ENCODE measurements around the gene MRTFA. TPM values are rescaled to one million over a fixed set of nuclear protein-coding genes. Genes with fewer than 3 reads are reported as not detected.

The MRTFA gene
- total RNA-seq, 1 donor, result 34.0 TPM

DNA sequence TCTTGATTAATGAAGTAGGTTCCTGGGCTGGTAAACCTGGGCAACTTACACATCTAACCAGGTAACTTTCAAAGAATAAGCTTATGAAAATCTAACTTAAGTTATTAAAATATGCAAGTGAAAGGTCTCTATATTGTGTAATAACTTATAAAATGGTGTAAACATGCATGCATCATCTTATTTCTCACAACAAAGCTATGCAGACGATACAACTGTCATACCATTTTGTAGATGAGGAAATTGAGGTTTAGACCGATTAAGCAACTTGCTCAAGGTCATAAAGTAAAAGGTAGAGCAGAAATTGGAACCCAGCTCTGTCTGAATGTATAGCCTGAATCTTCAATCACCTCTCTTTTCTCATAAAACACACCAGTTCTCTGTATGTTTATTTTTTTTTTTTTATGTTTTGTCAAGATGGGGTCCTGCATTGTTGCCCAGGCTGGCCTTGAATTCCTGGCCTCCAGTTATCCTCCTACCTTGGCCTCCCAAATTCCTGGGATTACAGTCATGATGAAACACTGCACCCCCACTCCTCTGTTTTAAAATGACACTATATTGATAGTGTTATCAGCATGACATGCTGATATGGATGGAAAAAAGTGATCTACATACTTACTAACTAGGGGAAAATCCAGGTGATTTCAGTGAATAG lies 156.5 kb downstream of the MRTFA start:
- Histone ChIP-seq H3K4me2 (ENCODE audit: insufficient read depth, low read length) (no peak overlapping the region), H3K79me2 (ENCODE audit: insufficient read depth, low read length) (peaks cover 44% of the 10 kb centered on the region)
- DNase-seq (ENCODE audit: insufficient read length, low spot score, missing footprints), result no peak

DNA sequence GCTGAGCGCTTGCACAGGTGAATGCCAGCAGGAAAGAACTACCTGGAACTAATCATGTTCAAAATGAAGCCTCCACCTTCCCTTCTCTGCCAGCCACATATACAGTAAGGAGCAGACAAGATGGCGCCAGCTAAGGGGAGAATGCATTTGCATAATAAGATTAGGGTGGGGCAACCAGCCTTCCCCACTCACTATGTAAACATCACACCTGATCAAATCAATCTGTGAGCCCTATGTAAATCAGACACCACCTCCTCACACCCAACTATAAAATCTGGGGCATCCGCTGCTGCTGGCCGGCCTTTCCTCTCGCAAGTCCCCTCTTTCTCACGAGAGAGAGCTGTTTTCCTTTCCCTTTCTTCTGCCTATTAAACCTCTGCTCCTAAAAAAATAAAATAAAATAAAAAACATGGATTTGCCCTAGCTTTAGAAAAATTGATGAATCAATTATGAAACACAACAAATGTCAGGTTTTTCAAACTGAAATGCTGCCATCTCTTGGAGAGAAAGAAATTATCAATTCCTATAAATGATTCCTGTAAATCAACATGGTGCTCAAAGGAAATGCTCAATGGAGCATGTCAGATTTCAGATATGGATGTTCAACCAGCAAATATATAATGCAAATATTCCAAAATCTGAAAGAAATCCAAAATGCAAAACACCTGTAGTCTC lies 157.3 kb downstream of the MRTFA start:
- Histone ChIP-seq H3K27me3 (ENCODE audit: insufficient read depth, low read length) (no peaks in the 10 kb centered on the region), H3K9me3 (ENCODE audit: low read depth, low read length) (no peaks in the 10 kb centered on the region), H3K36me3 (ENCODE audit: insufficient read depth, low read length) (no peaks in the 10 kb centered on the region), H2AFZ (ENCODE audit: low read length) (no peak overlapping the region), H4K20me1 (ENCODE audit: insufficient read depth, low read length) (peaks cover 22% of the 10 kb centered on the region), H3K4me3 (ENCODE audit: insufficient read depth, low read length) (no peak overlapping the region), H3K4me1 (ENCODE audit: insufficient read depth, low read length) (no peaks in the 10 kb centered on the region), H3K79me2 (ENCODE audit: insufficient read depth, low read length) (peaks cover 52% of the 10 kb centered on the region), H3K27ac (ENCODE audit: low read depth, low read length) (no peak overlapping the region), H3K4me2 (ENCODE audit: insufficient read depth, low read length) (no peak overlapping the region)
- TF ChIP-seq, protein P1, sequence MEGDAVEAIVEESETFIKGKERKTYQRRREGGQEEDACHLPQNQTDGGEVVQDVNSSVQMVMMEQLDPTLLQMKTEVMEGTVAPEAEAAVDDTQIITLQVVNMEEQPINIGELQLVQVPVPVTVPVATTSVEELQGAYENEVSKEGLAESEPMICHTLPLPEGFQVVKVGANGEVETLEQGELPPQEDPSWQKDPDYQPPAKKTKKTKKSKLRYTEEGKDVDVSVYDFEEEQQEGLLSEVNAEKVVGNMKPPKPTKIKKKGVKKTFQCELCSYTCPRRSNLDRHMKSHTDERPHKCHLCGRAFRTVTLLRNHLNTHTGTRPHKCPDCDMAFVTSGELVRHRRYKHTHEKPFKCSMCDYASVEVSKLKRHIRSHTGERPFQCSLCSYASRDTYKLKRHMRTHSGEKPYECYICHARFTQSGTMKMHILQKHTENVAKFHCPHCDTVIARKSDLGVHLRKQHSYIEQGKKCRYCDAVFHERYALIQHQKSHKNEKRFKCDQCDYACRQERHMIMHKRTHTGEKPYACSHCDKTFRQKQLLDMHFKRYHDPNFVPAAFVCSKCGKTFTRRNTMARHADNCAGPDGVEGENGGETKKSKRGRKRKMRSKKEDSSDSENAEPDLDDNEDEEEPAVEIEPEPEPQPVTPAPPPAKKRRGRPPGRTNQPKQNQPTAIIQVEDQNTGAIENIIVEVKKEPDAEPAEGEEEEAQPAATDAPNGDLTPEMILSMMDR (IDR thresholded peaks at IDR 0.05; ENCODE audit: extremely low read depth, low read depth, low read length), result peak; percentile 17
- peak; percentile 62 for DNase-seq (ENCODE audit: insufficient read length, low spot score, missing footprints)

More for the DNA sequence above, 156.5 kb downstream of the MRTFA start:
- H3K27ac ChIP-seq (ENCODE audit: low read depth, low read length), result no peak overlapping the region
- H3K27me3 ChIP-seq (ENCODE audit: insufficient read depth, low read length), result no peaks in the 10 kb centered on the region
- H3K4me1 ChIP-seq (ENCODE audit: insufficient read depth, low read length), result peaks cover 1% of the 10 kb centered on the region
- H3K4me3 ChIP-seq (ENCODE audit: insufficient read depth, low read length), result no peak overlapping the region
- TF ChIP-seq, protein P1 (IDR thresholded peaks at IDR 0.05; ENCODE audit: extremely low read depth, low read depth, low read length), result no peak
- no peaks in the 10 kb centered on the region for H3K36me3 ChIP-seq (ENCODE audit: insufficient read depth, low read length)
- no peak overlapping the region for H2AFZ ChIP-seq (ENCODE audit: low read length)
- H3K9me3 ChIP-seq (ENCODE audit: low read depth, low read length), result no peaks in the 10 kb centered on the region
- H4K20me1 ChIP-seq (ENCODE audit: insufficient read depth, low read length), result peaks cover 20% of the 10 kb centered on the region

DNA sequence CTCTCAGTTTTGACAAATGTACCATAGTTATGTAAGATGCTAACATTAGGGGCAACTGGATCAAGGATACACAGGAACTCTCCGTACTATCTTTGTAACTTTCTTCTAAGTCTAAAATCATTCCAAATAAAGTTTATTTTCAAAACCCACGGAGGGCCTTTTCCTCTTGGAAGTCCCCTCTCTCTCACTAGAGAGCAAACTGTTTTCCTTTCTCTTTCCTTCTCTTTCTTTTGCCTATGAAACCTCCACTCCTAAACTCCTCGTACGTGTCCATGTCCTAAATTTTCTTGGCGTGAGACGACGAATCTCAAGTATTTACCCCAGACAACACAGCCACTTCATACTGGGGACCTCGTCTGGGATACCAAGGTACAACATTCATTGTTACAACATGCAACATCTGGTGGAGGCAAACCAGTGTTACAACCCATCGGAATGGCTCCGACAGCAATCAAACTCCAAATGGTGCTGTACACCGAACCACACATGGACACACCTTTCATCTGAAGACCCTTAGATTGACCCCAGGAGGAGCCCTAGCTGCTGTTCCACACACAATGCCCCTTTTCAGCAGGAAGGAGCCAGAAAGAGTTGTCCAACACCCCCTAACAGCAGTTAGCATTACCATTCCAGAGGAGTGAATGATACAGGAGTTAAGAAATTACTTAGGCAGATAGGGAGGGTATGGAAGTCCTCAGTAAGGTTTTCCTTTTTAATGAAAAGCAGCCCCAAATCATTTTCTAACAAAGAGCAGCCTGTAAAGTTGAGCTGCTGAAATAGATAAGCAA lies 158.0 kb downstream of the MRTFA start:
- H4K20me1 ChIP-seq (ENCODE audit: insufficient read depth, low read length), result peaks cover 22% of the 10 kb centered on the region
- DNase-seq (ENCODE audit: insufficient read length, low spot score, missing footprints), result no peak
- no peak overlapping the region for H2AFZ ChIP-seq (ENCODE audit: low read length)
- H3K36me3 ChIP-seq (ENCODE audit: insufficient read depth, low read length), result no peaks in the 10 kb centered on the region
- H3K4me1 ChIP-seq (ENCODE audit: insufficient read depth, low read length), result no peaks in the 10 kb centered on the region
- no peak overlapping the region for H3K4me2 ChIP-seq (ENCODE audit: insufficient read depth, low read length)
- no peak overlapping the region for H3K4me3 ChIP-seq (ENCODE audit: insufficient read depth, low read length)
- peaks cover 53% of the 10 kb centered on the region for H3K79me2 ChIP-seq (ENCODE audit: insufficient read depth, low read length)
- H3K27ac ChIP-seq (ENCODE audit: low read depth, low read length), result no peak overlapping the region
- TF ChIP-seq, protein P1 (IDR thresholded peaks at IDR 0.05; ENCODE audit: extremely low read depth, low read depth, low read length), result no peak
- H3K27me3 ChIP-seq (ENCODE audit: insufficient read depth, low read length), result no peaks in the 10 kb centered on the region
- H3K9me3 ChIP-seq (ENCODE audit: low read depth, low read length), result no peaks in the 10 kb centered on the region

Data from osteoblast (primary cell).